GM10248 (cell line): Measurements from ENCODE around the gene POMGNT1.

Source experiments
- CTCF ChIA-PET: fragments of 300-600 bp; sonication (Branson Sonifier 250); formaldehyde crosslinking; extraction: SDS; loops from one replicate; lab custom pipeline; 2021; ENCODE audit warnings: antibody characterized with exemption; lab: Yijun Ruan, JAX
- POLR2A ChIA-PET: fragments of 350-650 bp; sonication (Branson Sonifier 250); formaldehyde crosslinking; extraction: SDS; loops from one replicate; lab custom pipeline; 2020; ENCODE audit warnings: antibody characterized with exemption; lab: Yijun Ruan, JAX
- DNase-seq: peaks from one replicate; pipeline ENCODE4 v3.0.0; 2012; ENCODE audit errors: extremely low spot score
- TF ChIP-seq, protein P1 (sequence below): IDR thresholded peaks from 2 replicates; pipeline ENCODE4 v1.5.1; 2012; ENCODE audit warnings: mild to moderate bottlenecking, low read depth; ENCODE audit errors: extremely low read depth, missing control alignments, control extremely low read depth

Gene POMGNT1

DNA sequence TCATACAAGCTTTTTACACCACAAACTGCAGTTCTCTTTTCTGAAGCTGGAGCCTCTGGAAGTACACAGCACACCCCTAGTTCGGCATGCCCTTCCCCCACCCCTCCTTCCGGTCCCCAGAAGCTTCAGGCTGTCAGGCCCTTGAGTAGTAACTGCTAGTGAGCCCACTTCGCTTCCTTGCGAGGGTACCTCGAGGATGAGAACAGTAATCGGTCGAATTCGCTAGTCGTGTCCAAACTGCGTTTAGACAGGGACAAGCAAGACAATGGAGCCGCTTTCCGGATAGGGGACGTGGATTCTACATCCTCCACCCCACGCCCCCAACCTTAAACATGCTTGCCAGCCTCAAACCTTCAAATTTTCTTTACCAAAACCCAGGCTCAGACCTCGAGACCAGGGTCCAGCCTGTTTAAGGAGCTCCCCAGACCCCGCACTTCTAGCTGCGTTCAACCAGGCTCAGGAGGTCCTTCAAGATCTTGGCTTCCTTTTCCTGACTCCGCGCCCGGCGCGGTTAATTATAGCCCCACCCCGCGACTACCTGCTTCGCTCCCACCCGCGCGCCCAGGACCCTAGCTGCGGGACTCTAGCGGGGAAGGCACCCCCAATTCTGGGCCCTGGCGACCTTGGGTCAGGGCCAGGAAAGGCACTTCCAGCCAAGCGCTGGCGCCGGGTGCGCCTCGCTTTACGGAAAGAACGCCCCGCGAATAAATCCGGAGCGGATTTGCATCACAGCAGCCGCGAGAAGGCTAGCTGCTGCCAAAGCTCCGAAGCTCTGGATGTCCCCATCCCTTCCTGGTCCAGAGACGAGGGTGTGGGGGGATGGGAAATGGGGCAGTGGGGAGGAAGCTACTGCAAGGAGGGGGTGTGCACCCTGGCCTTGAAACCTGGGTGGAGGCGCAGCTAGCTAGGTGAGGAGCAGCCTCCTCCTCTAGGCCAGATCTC, 31.4 kb downstream of the POMGNT1 start:
- ChIA-PET CTCF (interaction anchor here (0.9 to 5.9 kb wide), 12 partner anchors 8 to 291 kb away, joined by 3 to 37 read pairs (median 4); no protein-coding TSS in a partner anchor), POLR2A (interaction anchor here (1.6 kb wide), 1 partner anchor 34 kb away, joined by 3 read pairs; the partner anchor contains the start of gene PIK3R3)
- TF ChIP-seq, protein P1, sequence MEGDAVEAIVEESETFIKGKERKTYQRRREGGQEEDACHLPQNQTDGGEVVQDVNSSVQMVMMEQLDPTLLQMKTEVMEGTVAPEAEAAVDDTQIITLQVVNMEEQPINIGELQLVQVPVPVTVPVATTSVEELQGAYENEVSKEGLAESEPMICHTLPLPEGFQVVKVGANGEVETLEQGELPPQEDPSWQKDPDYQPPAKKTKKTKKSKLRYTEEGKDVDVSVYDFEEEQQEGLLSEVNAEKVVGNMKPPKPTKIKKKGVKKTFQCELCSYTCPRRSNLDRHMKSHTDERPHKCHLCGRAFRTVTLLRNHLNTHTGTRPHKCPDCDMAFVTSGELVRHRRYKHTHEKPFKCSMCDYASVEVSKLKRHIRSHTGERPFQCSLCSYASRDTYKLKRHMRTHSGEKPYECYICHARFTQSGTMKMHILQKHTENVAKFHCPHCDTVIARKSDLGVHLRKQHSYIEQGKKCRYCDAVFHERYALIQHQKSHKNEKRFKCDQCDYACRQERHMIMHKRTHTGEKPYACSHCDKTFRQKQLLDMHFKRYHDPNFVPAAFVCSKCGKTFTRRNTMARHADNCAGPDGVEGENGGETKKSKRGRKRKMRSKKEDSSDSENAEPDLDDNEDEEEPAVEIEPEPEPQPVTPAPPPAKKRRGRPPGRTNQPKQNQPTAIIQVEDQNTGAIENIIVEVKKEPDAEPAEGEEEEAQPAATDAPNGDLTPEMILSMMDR, result no peak
- DNase-seq, result peak; percentile 50

DNA sequence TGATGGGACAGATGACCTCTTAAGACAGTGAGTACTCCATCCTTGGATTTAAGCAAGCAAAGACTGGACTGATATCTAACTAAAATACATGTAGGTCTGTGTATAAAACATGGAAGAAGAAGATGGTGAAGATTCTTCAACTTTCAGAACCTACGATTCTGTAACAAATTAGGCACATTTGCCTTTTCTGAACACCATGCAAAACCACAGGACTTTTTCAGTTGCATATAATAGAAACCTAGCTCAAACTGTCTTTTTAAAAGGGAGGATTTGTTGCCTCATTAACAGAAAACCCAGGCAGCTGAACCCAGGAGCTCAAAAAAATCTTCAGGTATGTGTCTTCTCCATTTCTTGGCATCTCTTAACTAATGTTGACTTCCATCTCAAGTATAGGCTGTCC, 38.0 kb downstream of the POMGNT1 start:
- CTCF ChIA-PET, result interaction anchor here (1.1 to 2.1 kb wide), 3 partner anchors 9 to 26 kb away, joined by 4 to 9 read pairs (median 6); no protein-coding TSS in a partner anchor
- DNase-seq, result no peak
- TF ChIP-seq, protein P1, result no peak
- POLR2A ChIA-PET, result no interaction called here

DNA sequence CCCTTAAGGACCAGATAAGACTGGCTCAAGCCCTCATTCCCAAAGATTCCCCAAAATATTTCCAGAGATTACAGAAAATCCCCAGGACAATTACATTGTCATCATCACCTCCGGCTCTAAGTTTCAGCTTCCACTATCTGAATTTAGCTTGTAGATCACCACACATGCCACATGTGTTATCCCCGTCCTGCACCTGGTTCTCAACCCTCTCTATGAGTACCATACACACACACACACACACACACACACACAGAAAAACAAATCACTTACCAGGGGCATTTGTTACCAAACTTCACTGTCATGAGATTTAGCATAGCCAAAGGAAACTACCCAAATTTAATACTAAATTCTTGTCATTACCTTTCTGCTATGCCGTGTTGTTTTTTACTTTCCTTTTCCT, 38.7 kb downstream of the POMGNT1 start:
- no peak for DNase-seq
- POLR2A ChIA-PET, result no interaction called here
- TF ChIP-seq, protein P1, result no peak
- CTCF ChIA-PET, result interaction anchor here (1.1 to 2.1 kb wide), 3 partner anchors 10 to 25 kb away, joined by 4 to 9 read pairs (median 6); no protein-coding TSS in a partner anchor

DNA sequence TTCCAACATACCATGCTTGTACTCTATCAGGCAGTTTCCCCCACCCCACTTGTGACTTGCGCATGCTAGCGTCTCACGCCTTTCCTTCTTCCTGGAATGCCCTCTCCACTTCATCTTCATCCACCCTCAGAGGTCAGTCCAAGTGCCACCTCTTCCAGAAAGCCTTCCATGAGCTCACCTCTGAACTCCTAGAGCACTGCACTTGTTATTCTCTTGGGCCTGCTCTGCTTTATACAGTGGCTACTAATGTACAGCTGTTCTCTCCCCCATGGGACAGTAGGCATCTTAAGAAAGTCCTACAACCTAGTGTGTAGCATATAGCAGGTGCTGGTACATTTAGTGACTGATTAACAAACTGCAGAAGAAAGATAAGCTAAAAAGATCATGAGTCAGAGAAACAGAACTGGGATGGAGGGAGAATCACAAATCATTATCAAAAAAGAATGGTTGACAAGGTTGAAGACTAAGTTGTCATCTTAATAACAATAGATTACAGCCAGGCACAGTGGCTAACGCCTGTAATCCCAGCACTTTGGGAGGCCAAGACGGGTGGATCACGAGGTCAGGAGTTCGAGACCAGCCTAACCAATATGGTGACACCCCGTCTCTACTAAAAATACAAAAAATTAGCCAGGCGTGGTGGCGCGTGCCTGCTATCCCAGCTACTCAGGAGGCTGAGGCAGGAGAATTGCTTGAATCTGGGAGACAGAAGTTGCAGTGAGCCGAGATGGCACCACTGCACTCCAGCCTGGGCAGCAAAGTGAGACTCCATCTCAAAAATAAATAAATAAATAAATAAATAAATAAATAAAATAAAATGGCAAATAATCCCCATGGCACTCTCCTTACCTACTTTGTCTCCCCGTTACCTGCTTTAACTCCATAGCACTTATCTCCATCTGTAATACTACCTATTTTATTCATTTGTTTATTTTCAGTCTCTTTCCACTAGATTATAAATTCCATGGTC, 39.6 kb downstream of the POMGNT1 start:
- TF ChIP-seq, protein P1, result no peak
- no peak for DNase-seq
- POLR2A ChIA-PET, result no interaction called here
- CTCF ChIA-PET, result interaction anchor here (0.5 to 2.6 kb wide), 8 partner anchors 9 to 1320 kb away, joined by 3 to 19 read pairs (median 4); no protein-coding TSS in a partner anchor

DNA sequence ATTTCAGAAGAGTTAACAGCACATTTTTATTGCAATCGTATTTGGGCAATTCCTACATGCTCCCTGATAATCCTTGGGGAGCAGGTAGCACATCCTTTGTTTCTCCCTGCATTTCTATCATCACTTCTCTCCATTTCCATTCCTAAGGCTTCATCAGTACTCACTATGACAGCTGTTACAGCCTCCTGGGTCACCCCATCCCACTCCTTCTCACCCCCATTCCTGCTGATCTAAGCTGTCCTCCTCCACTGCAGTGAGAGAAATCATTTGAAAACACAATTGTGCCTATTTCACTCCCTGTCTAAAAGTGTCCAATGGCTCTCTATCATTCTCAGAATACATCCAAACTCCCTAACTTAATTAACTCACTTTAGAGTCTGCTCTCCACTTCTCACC, 40.3 kb downstream of the POMGNT1 start:
- CTCF ChIA-PET, result interaction anchor here (0.5 to 2.6 kb wide), 10 partner anchors 9 to 1320 kb away, joined by 3 to 19 read pairs (median 4); partner anchors contain the start of gene TSPAN1
- no peak for DNase-seq
- TF ChIP-seq, protein P1, result no peak
- POLR2A ChIA-PET, result no interaction called here

- POLR2A ChIA-PET, result interaction anchor here (1.0 kb wide), 1 partner anchor 21 kb away, joined by 3 read pairs; the partner anchor contains the start of gene PIK3R3
- TF ChIP-seq, protein P1, result no peak
- DNase-seq, result no peak
- CTCF ChIA-PET, result no interaction called here
Observed at GRCh38 chr1:46153732-46154131, 44.5 kb downstream of the POMGNT1 start.
